ENCODE results near the gene HEXIM1.

- TF ChIP-seq CTCF (conservative IDR thresholded peaks at IDR 0.05; ENCODE audit: low read depth in 2 of 2) (no peak), EZH2 (IDR thresholded peaks at IDR 0.05; ENCODE audit: low read depth, unreplicated experiment) (no peak), EZH2phosphoT487 (IDR thresholded peaks at IDR 0.05; ENCODE audit: unreplicated experiment) (no peak)
These were observed 41.7 kb upstream of the HEXIM1 start for GRCh38 chr17:45106582-45106981.
